Gastroesophageal sphincter (tissue), 3 donors: Measurements from ENCODE around the gene CCDC160.

Experiments
- EP300 ChIP-seq: sonication (generic); formaldehyde crosslinking; IDR thresholded peaks from one replicate; pipeline ENCODE4 v1.6.1; 2017; ENCODE audit warnings: antibody characterized with exemption, mild to moderate bottlenecking
- POLR2AphosphoS5 ChIP-seq: sonication (generic); formaldehyde crosslinking; IDR thresholded peaks from one replicate; pipeline ENCODE4 v1.6.1; 2017; ENCODE audit warnings: antibody characterized with exemption
- TF ChIP-seq, protein P1 (sequence below), 4 experiments: fragments of 200-600 bp in 2 of 4; fragments of 450-650 bp in 2 of 4; sonication (generic) in 1 of 4; IDR thresholded peaks; one replicate each; pipeline ENCODE4 v1.5.1; 2017 to 2019; ENCODE audit warnings: antibody characterized with exemption in 4 of 4, mild to moderate bottlenecking in 2 of 4, moderate library complexity in 2 of 4

DNA sequence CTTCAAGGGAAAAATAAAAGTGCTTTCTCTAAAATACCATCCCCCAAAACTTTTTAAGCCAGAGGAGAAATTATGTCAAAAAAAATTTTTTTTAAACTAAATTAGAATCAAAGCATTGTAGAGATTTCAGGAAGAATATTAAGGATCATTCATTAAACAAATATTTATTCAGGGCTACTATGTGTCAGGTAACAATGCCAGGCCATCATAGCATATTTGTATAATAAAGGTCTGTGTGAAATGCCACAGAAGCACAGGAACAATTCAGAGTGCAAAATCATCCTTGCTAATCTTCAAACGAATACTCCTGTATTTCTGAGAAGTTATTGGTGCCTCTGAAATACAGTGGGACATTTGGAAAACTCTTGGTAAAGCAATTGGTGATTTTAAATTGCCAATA lies 2.0 kb downstream of the CCDC160 start:
- TF ChIP-seq, protein P1, sequence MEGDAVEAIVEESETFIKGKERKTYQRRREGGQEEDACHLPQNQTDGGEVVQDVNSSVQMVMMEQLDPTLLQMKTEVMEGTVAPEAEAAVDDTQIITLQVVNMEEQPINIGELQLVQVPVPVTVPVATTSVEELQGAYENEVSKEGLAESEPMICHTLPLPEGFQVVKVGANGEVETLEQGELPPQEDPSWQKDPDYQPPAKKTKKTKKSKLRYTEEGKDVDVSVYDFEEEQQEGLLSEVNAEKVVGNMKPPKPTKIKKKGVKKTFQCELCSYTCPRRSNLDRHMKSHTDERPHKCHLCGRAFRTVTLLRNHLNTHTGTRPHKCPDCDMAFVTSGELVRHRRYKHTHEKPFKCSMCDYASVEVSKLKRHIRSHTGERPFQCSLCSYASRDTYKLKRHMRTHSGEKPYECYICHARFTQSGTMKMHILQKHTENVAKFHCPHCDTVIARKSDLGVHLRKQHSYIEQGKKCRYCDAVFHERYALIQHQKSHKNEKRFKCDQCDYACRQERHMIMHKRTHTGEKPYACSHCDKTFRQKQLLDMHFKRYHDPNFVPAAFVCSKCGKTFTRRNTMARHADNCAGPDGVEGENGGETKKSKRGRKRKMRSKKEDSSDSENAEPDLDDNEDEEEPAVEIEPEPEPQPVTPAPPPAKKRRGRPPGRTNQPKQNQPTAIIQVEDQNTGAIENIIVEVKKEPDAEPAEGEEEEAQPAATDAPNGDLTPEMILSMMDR (IDR thresholded peaks at IDR 0.05): no peak
- no peak for TF ChIP-seq EP300
- TF ChIP-seq POLR2AphosphoS5: no peak
